GM18508 (cell line): ENCODE data around the gene B4GALNT3.

Experiments used
- ATAC-seq: cut with Tn5 transposase; IDR thresholded peaks from one replicate; pipeline ENCODE4 v1.9.1; 2021; ENCODE audit warnings: moderate number of reproducible peaks; ENCODE audit not compliant: insufficient read depth, unreplicated experiment

B4GALNT3 gene

GRCh38 chr12:586318-587071, 126.8 kb downstream of the B4GALNT3 start:
- no peak for ATAC-seq

- ATAC-seq = no peak
Observed at GRCh38 chr12:587132-588023, 127.6 kb downstream of the B4GALNT3 start.

- no peak for ATAC-seq
Observed at GRCh38 chr12:588024-588322, 128.2 kb downstream of the B4GALNT3 start.

- ATAC-seq = no peak
Observed at GRCh38 chr12:588646-589045, 128.9 kb downstream of the B4GALNT3 start.

- ATAC-seq = no peak
Observed at GRCh38 chr12:590206-590750, 130.5 kb downstream of the B4GALNT3 start.

- ATAC-seq = no peak
Observed at GRCh38 chr12:591167-592023, 131.7 kb downstream of the B4GALNT3 start.

GRCh38 chr12:592024-592505, 132.3 kb downstream of the B4GALNT3 start:
- no peak for ATAC-seq

GRCh38 chr12:593396-594270, 133.9 kb downstream of the B4GALNT3 start:
- no peak for ATAC-seq

GRCh38 chr12:597926-598568, 138.3 kb downstream of the B4GALNT3 start:
- no peak for ATAC-seq

- ATAC-seq = no peak
Observed at GRCh38 chr12:599756-600155, 140.0 kb downstream of the B4GALNT3 start.

GRCh38 chr12:601976-602699, 142.4 kb downstream of the B4GALNT3 start:
- ATAC-seq = no peak

- ATAC-seq = no peak
Observed at GRCh38 chr12:602700-603068, 142.9 kb downstream of the B4GALNT3 start.

- ATAC-seq = no peak
Observed at GRCh38 chr12:604956-605355, 145.2 kb downstream of the B4GALNT3 start.

GRCh38 chr12:607541-608001, 147.8 kb downstream of the B4GALNT3 start:
- no peak for ATAC-seq

- ATAC-seq = no peak
Observed at GRCh38 chr12:608413-608812, 148.7 kb downstream of the B4GALNT3 start.

- ATAC-seq = no peak
Observed at GRCh38 chr12:608921-609320, 149.2 kb downstream of the B4GALNT3 start.

- ATAC-seq = no peak
Observed at GRCh38 chr12:611721-612120, 152.0 kb downstream of the B4GALNT3 start.

- no peak for ATAC-seq
Observed at GRCh38 chr12:612293-612692, 152.6 kb downstream of the B4GALNT3 start.
